Neuronal stem cell (in vitro differentiated cells): ENCODE measurements around the gene KCNK10.

Experiments used
- DNase-seq: peaks from one replicate; pipeline ENCODE4 v3.0.0-alpha.2; 2013; ENCODE audit warnings: low spot score
- H2AFZ ChIP-seq: one replicate; pipeline ENCODE4 v1.6.1; 2013; ENCODE audit warnings: mild to moderate bottlenecking, low read length, inconsistent platforms
- H2AK5ac ChIP-seq: 2 replicates; pipeline ENCODE4 v1.6.1; 2013; ENCODE audit warnings: low read depth, mild to moderate bottlenecking, inconsistent platforms, low read length, moderate library complexity, mixed read lengths
- H2BK120ac ChIP-seq: 2 replicates; pipeline ENCODE4 v1.6.1; 2013; ENCODE audit warnings: low read depth, mild to moderate bottlenecking, inconsistent platforms, low read length, moderate library complexity, mixed read lengths
- H2BK12ac ChIP-seq: one replicate; pipeline ENCODE4 v1.6.1; 2013; ENCODE audit warnings: low read length, inconsistent platforms
- H2BK15ac ChIP-seq: 2 replicates; pipeline ENCODE4 v1.6.1; 2013; ENCODE audit warnings: mild to moderate bottlenecking, low read length, inconsistent platforms, mixed read lengths
- H2BK5ac ChIP-seq: one replicate; pipeline ENCODE4 v1.6.1; 2013; ENCODE audit warnings: inconsistent platforms, mild to moderate bottlenecking, low read length, moderate library complexity
- H3K14ac ChIP-seq: one replicate; pipeline ENCODE4 v1.6.1; 2013; ENCODE audit warnings: low read length, inconsistent platforms
- H3K18ac ChIP-seq: 2 replicates; pipeline ENCODE4 v1.6.1; 2013; ENCODE audit warnings: low read length, inconsistent platforms
- H3K23ac ChIP-seq: 2 replicates; pipeline ENCODE4 v1.6.1; 2013; ENCODE audit warnings: low read depth, mild to moderate bottlenecking, mixed read lengths, low read length, inconsistent platforms; ENCODE audit not compliant: poor library complexity
- H3K27ac ChIP-seq: replicated peaks from 3 replicates; pipeline ENCODE4 v1.5.1; 2013; ENCODE audit warnings: low read length, inconsistent platforms
- H3K27me3 ChIP-seq, 3 experiments: 2 replicates each; pipeline ENCODE4 v1.6.1; 2013; ENCODE audit warnings: low read length in 3 of 3, mild to moderate bottlenecking in 2 of 3, inconsistent platforms in 1 of 3, low read depth in 1 of 3, mixed read lengths in 1 of 3, moderate library complexity in 1 of 3; ENCODE audit not compliant: control insufficient read depth in 3 of 3, insufficient read depth in 3 of 3
- H3K36me3 ChIP-seq, 2 donors: replicated peaks in 1 of 2; 2 replicates each; pipeline ENCODE4 v1.6.1; 2013; ENCODE audit warnings: low read length in 2 of 2; ENCODE audit not compliant: control insufficient read depth in 2 of 2, insufficient read depth in 2 of 2
- H3K4ac ChIP-seq: 2 replicates; pipeline ENCODE4 v1.6.1; 2013; ENCODE audit warnings: inconsistent platforms, mild to moderate bottlenecking, low read length, moderate library complexity
- H3K4me1 ChIP-seq, 2 donors: 1 replicate in 1 of 2; 2 replicates in 1 of 2; pipeline ENCODE4 v1.6.1; 2013; ENCODE audit warnings: low read length in 2 of 2, low read depth in 1 of 2; ENCODE audit not compliant: control insufficient read depth in 2 of 2, insufficient read depth in 1 of 2
- H3K4me2 ChIP-seq: one replicate; pipeline ENCODE4 v1.6.1; 2013; ENCODE audit warnings: mild to moderate bottlenecking, low read length, inconsistent platforms; ENCODE audit not compliant: insufficient read depth, poor library complexity, severe bottlenecking
- H3K4me3 ChIP-seq, 2 donors: 2 replicates each; pipeline ENCODE4 v1.5.1; 2013; ENCODE audit warnings: low read length in 2 of 2, mild to moderate bottlenecking in 2 of 2, inconsistent platforms in 1 of 2, moderate library complexity in 1 of 2
- H3K79me1 ChIP-seq: one replicate; pipeline ENCODE4 v1.6.1; 2013; ENCODE audit warnings: low read depth, mild to moderate bottlenecking, inconsistent platforms, low read length, moderate library complexity
- H3K9ac ChIP-seq: one replicate; pipeline ENCODE4 v1.6.1; 2013; ENCODE audit warnings: mild to moderate bottlenecking, low read depth, low read length, inconsistent platforms; ENCODE audit not compliant: poor library complexity
- H3K9me3 ChIP-seq, 2 donors: replicated peaks in 1 of 2; 2 replicates each; pipeline versions ENCODE3 to v1.6.1; 2013; ENCODE audit warnings: low read length in 2 of 2, mild to moderate bottlenecking in 2 of 2, inconsistent platforms in 1 of 2, low read depth in 1 of 2, mixed read lengths in 1 of 2, moderate library complexity in 1 of 2; ENCODE audit not compliant: control insufficient read depth in 2 of 2, insufficient read depth in 1 of 2
- H4K8ac ChIP-seq: one replicate; pipeline ENCODE4 v1.6.1; 2013; ENCODE audit warnings: low read depth, mild to moderate bottlenecking, inconsistent platforms, low read length, moderate library complexity
- H4K91ac ChIP-seq: one replicate; pipeline ENCODE4 v1.6.1; 2013; ENCODE audit warnings: low read length, low read depth, mild to moderate bottlenecking, inconsistent platforms; ENCODE audit not compliant: poor library complexity
- WGBS, 2 donors: extraction: QIAGEN DNeasy Blood & Tissue Kit; methylation state at CpG; one replicate each; pipeline ENCODE4 v1.1.7; 2013; ENCODE audit warnings: missing lambda C conversion rate in 2 of 2, mixed read lengths in 1 of 2; ENCODE audit not compliant: insufficient read length in 2 of 2, insufficient replicate concordance in 1 of 2; ENCODE audit errors: extremely low coverage in 2 of 2; 5-methylcytosine and 5-hydroxymethylcytosine counted together

The KCNK10 gene

DNA sequence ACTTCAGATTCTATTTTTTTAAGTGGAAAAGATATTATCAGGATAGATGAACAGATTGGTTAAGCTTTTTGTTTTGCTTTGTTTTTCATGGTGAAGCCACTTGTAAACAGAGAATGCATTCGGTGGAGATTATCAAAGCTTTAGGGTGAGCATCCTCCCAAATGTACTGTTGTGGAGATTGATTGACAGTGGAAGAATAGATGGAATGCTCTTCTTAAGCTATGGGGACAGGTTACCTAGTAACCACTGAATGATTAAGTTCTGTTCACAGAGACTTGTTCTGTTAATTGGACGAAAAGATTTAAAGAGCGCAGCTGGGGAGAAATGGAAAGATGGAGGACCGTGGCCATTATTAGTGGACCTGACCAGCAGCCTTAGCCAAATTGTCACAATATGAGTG is 40.6 kb upstream of the KCNK10 start:
- Histone ChIP-seq H3K4me3 (no peak overlapping the region), H3K27me3 (no peaks in the 10 kb centered on the region), H3K4ac (no peak overlapping the region), H3K23ac (no peak overlapping the region), H3K14ac (no peak overlapping the region), H3K27ac (peak overlapping the region; percentile 86), H3K4me2 (no peak overlapping the region), H2BK12ac (no peak overlapping the region), H2BK120ac (no peak overlapping the region), H4K8ac (no peak overlapping the region), H3K79me1 (no peaks in the 10 kb centered on the region), H2BK5ac (no peak overlapping the region), H2AK5ac (no peak overlapping the region), H3K18ac (no peak overlapping the region), H3K36me3 (no peaks in the 10 kb centered on the region), H2BK15ac (no peak overlapping the region), H3K9ac (no peak overlapping the region), H3K9me3 (peaks cover 0 to 4% of the 10 kb centered on the region in 2 donors), H2AFZ (peak overlapping the region; percentile 8), H4K91ac (no peak overlapping the region), H3K4me1 (peaks cover 22 to 40% of the 10 kb centered on the region in 2 donors)
- no CpG with 5 or more reads among the region's 4 CpGs for WGBS, 2 donors
- DNase-seq = peak; percentile 86

DNA sequence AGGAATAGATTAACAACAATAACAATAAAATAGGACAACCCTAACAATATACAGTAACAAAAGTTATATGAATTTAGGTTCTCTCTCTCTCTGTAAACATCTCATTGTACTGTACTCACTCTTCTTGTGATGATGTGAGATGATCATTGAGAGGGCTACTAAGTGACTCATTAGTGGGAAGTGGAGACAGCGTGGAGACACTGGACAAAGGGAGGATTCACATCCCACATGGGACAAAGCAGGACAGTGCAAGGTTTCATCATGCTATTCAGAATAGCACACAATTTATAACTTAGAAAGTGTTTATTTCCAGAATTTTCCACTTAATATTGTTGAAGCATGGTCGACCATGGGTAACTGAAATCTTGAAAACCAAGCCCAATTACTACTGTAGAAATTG is 36.4 kb upstream of the KCNK10 start:
- no peak overlapping the region for H2AK5ac ChIP-seq
- H3K36me3 ChIP-seq = no peaks in the 10 kb centered on the region
- H3K23ac ChIP-seq = no peak overlapping the region
- H2BK5ac ChIP-seq = no peak overlapping the region
- H3K9me3 ChIP-seq = no peaks in the 10 kb centered on the region
- H3K18ac ChIP-seq = no peak overlapping the region
- H4K8ac ChIP-seq = no peak overlapping the region
- no peaks in the 10 kb centered on the region for H3K79me1 ChIP-seq
- no peak overlapping the region for H2BK15ac ChIP-seq
- H3K4ac ChIP-seq = no peak overlapping the region
- H2AFZ ChIP-seq = no peak overlapping the region
- H3K27ac ChIP-seq = no peak overlapping the region
- no peak overlapping the region for H4K91ac ChIP-seq
- no peak overlapping the region for H3K14ac ChIP-seq
- H2BK120ac ChIP-seq = no peak overlapping the region
- no CpG with 5 or more reads among the region's 2 CpGs for WGBS, 2 donors
- no peak overlapping the region for H3K4me3 ChIP-seq
- no peak for DNase-seq
- no peaks in the 10 kb centered on the region for H3K27me3 ChIP-seq
- peaks cover 13 to 27% of the 10 kb centered on the region in 2 donors for H3K4me1 ChIP-seq
- H2BK12ac ChIP-seq = no peak overlapping the region
- H3K9ac ChIP-seq = no peak overlapping the region
- no peak overlapping the region for H3K4me2 ChIP-seq

DNA sequence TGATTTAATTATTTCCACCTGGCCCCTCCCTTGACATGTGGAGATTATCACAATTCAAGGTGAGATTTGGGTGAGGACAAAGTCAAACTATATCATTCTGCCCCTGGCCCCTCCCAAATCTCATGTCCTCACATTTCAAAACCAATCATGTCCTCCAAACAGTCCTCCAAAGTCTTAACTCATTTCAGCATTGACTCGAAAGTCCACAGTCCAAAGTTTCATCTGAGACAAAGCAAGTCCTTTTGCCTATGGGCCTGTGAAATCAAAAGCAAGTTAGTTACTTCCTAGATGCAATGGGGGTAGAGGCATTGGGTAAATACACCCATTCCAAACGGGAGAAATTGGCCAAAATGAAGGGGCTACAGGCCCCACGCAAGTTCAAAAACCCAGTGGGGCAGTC is 31.3 kb upstream of the KCNK10 start:
- no peaks in the 10 kb centered on the region for H3K9me3 ChIP-seq
- no peak overlapping the region for H3K14ac ChIP-seq
- no peak for DNase-seq
- H2BK12ac ChIP-seq = no peak overlapping the region
- no peaks in the 10 kb centered on the region for H3K27me3 ChIP-seq
- H3K9ac ChIP-seq = no peak overlapping the region
- no peak overlapping the region for H4K91ac ChIP-seq
- H2BK120ac ChIP-seq = no peak overlapping the region
- H3K4me3 ChIP-seq = no peak overlapping the region
- peaks cover 0 to 4% of the 10 kb centered on the region in 2 donors for H3K4me1 ChIP-seq
- H3K23ac ChIP-seq = no peak overlapping the region
- H2AFZ ChIP-seq = no peak overlapping the region
- H3K36me3 ChIP-seq = no peaks in the 10 kb centered on the region
- H3K27ac ChIP-seq = no peak overlapping the region
- no peak overlapping the region for H3K18ac ChIP-seq
- no peaks in the 10 kb centered on the region for H3K79me1 ChIP-seq
- no CpG with 5 or more reads among the region's 3 CpGs for WGBS, 2 donors
- no peak overlapping the region for H4K8ac ChIP-seq
- no peak overlapping the region for H3K4ac ChIP-seq
- no peak overlapping the region for H2BK15ac ChIP-seq
- no peak overlapping the region for H2AK5ac ChIP-seq
- no peak overlapping the region for H2BK5ac ChIP-seq
- H3K4me2 ChIP-seq = no peak overlapping the region

DNA sequence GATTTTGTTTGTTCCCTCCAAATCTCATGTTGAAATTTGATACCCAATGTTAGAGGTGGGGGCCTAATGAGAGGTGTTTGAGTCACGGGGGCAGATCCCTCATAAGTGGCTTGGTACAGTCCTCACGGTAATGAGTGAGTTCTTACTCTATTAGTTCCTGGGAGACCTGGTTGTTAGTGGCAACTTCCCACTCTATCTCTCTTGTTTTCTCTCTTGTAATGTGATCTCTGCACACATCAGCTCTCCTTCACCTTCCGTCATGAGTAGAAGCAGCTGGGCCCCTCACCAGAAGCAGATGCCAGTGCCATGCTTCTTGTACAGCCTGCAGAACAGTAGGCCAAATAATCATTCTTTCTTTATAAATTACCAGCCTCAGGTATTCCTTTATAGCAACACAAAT is 29.6 kb upstream of the KCNK10 start:
- no peak overlapping the region for H3K4ac ChIP-seq
- H2BK5ac ChIP-seq = no peak overlapping the region
- H3K4me2 ChIP-seq = no peak overlapping the region
- H3K27me3 ChIP-seq = no peaks in the 10 kb centered on the region
- H3K36me3 ChIP-seq = no peaks in the 10 kb centered on the region
- H4K91ac ChIP-seq = no peak overlapping the region
- H2AFZ ChIP-seq = no peak overlapping the region
- no peak overlapping the region for H2AK5ac ChIP-seq
- no peaks in the 10 kb centered on the region for H3K79me1 ChIP-seq
- no peak overlapping the region for H3K14ac ChIP-seq
- WGBS, 2 donors = no CpG with 5 or more reads among the region's 3 CpGs
- no peak overlapping the region for H3K27ac ChIP-seq
- H3K4me3 ChIP-seq = no peak overlapping the region
- no peak for DNase-seq
- H3K4me1 ChIP-seq = peaks cover 0 to 5% of the 10 kb centered on the region in 2 donors
- H3K9me3 ChIP-seq = no peaks in the 10 kb centered on the region
- no peak overlapping the region for H4K8ac ChIP-seq
- H2BK120ac ChIP-seq = no peak overlapping the region
- no peak overlapping the region for H2BK12ac ChIP-seq
- H3K9ac ChIP-seq = no peak overlapping the region
- H2BK15ac ChIP-seq = no peak overlapping the region
- no peak overlapping the region for H3K18ac ChIP-seq
- no peak overlapping the region for H3K23ac ChIP-seq
